ENCODE results near the gene INS.

Gene INS

DNA sequence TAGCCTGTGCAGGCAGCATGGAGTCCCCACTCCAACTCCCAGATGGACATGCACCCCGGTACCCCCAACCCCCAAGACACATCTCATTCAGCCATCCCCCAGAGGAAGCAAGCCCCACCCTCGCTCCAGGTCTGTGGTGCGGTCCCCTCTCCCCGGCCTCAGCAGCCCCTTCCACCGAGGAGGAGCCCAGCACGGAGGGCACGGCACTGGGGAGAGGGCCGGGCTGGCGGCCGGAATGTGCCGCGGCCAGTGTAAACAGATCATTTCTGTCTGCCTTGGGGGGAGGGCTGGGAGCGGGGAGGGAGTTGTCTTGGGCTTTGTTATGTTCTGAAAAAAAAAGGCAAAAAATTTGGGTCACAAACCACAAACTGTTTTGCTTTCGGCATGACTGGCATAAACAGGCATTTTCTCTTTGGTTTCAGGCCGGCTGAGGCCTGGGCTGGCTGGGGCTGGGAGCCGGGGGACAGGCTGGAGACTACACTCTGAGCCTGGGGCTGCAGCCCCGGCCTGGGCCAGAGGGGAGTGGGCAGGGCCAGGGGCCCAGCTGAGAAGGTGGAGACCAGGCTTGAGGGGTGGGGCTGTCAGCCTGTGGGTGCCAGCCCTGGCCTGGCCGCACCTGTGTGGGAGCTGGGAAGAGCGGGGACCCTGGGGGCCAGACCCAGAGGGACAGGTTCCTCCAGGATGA lies 38.6 kb downstream of the INS start:
- Mint-ChIP-seq H3K4me1 (no peaks in the 10 kb centered on the region), H3K27ac (no peak overlapping the region), H3K27me3 (peaks cover 35% of the 10 kb centered on the region), H3K4me3 (no peak overlapping the region), H3K9me3 (no peaks in the 10 kb centered on the region), H3K36me3 (ENCODE audit: low read depth) (no peaks in the 10 kb centered on the region)
- ATAC-seq (no peak), DNase-seq (no peak)

GRCh38 chr11:2121227-2122130 lies 39.5 kb downstream of the INS start:
- Mint-ChIP-seq H3K4me1 (no peaks in the 10 kb centered on the region), H3K9me3 (no peaks in the 10 kb centered on the region), H3K36me3 (ENCODE audit: low read depth) (no peaks in the 10 kb centered on the region), H3K4me3 (no peak overlapping the region), H3K27me3 (peaks cover 34% of the 10 kb centered on the region), H3K27ac (no peak overlapping the region)
- no peak for DNase-seq
- no peak for ATAC-seq

GRCh38 chr11:2120359-2121100 lies 40.5 kb downstream of the INS start:
- Mint-ChIP-seq H3K27ac (no peak overlapping the region), H3K4me1 (no peaks in the 10 kb centered on the region), H3K36me3 (ENCODE audit: low read depth) (no peaks in the 10 kb centered on the region), H3K27me3 (peaks cover 34% of the 10 kb centered on the region), H3K4me3 (no peak overlapping the region), H3K9me3 (no peaks in the 10 kb centered on the region)
- ATAC-seq (no peak), DNase-seq (no peak)

- Mint-ChIP-seq H3K9me3 (no peaks in the 10 kb centered on the region), H3K27ac (no peak overlapping the region), H3K27me3 (peaks cover 27% of the 10 kb centered on the region), H3K4me1 (no peaks in the 10 kb centered on the region), H3K36me3 (ENCODE audit: low read depth) (no peaks in the 10 kb centered on the region), H3K4me3 (no peak overlapping the region)
- ATAC-seq = no peak
- no peak for DNase-seq
Observed at GRCh38 chr11:2118677-2119076, 42.3 kb downstream of the INS start.

DNA sequence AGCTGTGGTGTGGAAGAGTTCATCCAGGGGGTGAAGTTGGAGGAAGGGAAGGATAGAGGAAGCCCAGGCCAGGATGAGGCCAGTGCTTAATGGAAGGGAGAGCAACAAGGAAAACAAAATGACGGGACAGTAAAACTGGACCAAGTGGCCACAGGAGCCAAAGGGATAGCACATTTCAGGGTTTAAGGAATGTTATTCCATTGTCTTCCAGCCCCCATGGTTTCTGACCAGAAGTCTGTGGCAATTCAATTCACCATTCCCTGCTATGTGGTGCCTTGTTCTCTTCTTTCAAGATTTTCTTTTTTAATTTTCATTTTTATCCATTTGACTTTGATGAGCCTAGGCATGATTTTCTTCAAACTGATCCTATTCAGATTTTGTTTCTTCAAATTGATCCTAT lies 44.3 kb downstream of the INS start:
- DNase-seq (no peak), ATAC-seq (no peak)
- H3K9me3 Mint-ChIP-seq = no peaks in the 10 kb centered on the region
- H3K27ac Mint-ChIP-seq = no peak overlapping the region
- peaks cover 21% of the 10 kb centered on the region for H3K27me3 Mint-ChIP-seq
- no peaks in the 10 kb centered on the region for H3K36me3 Mint-ChIP-seq (ENCODE audit: low read depth)
- no peaks in the 10 kb centered on the region for H3K4me1 Mint-ChIP-seq
- H3K4me3 Mint-ChIP-seq = no peak overlapping the region

DNA sequence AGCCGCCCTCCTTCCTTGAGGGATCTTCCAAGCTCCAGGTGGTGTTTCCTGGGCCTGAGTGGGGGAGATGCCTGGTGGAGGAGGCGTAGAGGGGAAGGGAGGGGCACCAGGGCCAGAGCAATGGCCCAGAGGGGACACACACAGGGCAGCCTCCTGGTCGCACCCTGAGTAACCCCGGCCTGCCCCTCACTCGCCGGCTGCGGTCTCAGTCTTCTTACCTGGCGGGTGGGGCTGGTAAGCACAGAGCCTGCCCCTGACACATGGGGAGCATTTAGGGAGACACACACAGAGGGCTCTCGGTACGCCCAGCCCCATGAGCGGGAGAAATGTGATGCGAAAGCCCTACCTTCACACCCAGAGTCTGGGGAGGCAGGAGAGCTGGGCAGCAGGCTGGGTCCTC lies 45.7 kb downstream of the INS start:
- ATAC-seq = no peak
- no peak for DNase-seq
- no peak overlapping the region for H3K27ac Mint-ChIP-seq
- no peak overlapping the region for H3K4me3 Mint-ChIP-seq
- peaks cover 15% of the 10 kb centered on the region for H3K27me3 Mint-ChIP-seq
- no peaks in the 10 kb centered on the region for H3K4me1 Mint-ChIP-seq
- no peaks in the 10 kb centered on the region for H3K9me3 Mint-ChIP-seq
- no peaks in the 10 kb centered on the region for H3K36me3 Mint-ChIP-seq (ENCODE audit: low read depth)

- Mint-ChIP-seq H3K27ac (no peak overlapping the region), H3K9me3 (no peaks in the 10 kb centered on the region), H3K4me1 (no peaks in the 10 kb centered on the region), H3K27me3 (peaks cover 9% of the 10 kb centered on the region), H3K4me3 (no peak overlapping the region), H3K36me3 (ENCODE audit: low read depth) (no peaks in the 10 kb centered on the region)
- ATAC-seq (no peak), DNase-seq (no peak)
Observed at GRCh38 chr11:2114430-2115241, 46.4 kb downstream of the INS start.

DNA sequence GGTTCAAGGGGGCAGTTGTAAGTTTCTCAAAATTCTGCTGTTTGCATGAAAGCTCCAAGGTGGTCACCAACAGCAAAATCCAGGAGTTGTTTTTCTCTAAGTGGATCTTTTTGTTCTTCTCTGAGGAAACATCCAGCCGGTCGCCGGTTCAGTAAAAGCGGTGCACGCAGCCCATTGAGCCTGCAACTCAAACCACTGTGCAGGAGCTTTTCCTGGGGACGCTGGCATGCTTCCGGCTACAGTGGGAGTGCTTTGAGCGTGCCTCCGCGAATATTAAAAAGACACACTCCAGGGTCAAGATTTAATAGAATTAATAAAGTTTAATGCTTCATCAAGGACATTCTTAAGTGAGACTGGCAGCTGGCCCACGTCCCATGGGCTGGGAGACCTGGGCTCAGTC lies 47.2 kb downstream of the INS start:
- Mint-ChIP-seq H3K27me3 (peaks cover 8% of the 10 kb centered on the region), H3K4me1 (no peaks in the 10 kb centered on the region), H3K4me3 (no peak overlapping the region), H3K36me3 (ENCODE audit: low read depth) (no peaks in the 10 kb centered on the region), H3K27ac (no peak overlapping the region), H3K9me3 (no peaks in the 10 kb centered on the region)
- ATAC-seq (no peak), DNase-seq (no peak)

- ATAC-seq = no peak
- no peak for DNase-seq
- Mint-ChIP-seq H3K36me3 (ENCODE audit: low read depth) (no peaks in the 10 kb centered on the region), H3K4me1 (no peaks in the 10 kb centered on the region), H3K27ac (no peak overlapping the region), H3K9me3 (no peaks in the 10 kb centered on the region), H3K27me3 (peaks cover 8% of the 10 kb centered on the region), H3K4me3 (no peak overlapping the region)
Observed at GRCh38 chr11:2110521-2110920, 50.5 kb downstream of the INS start.
